ENCODE measurements around the gene TTC9. TPM values are rescaled to one million over a fixed set of nuclear protein-coding genes. Genes with fewer than 3 reads are reported as not detected.
A peak's percentile ranks its signal among the peaks of the same experiment; 100 is the strongest.

TTC9 gene
- total and polyA plus RNA-seq, 4 donors: 4.3 to 7.5 (median 6.8) TPM

DNA sequence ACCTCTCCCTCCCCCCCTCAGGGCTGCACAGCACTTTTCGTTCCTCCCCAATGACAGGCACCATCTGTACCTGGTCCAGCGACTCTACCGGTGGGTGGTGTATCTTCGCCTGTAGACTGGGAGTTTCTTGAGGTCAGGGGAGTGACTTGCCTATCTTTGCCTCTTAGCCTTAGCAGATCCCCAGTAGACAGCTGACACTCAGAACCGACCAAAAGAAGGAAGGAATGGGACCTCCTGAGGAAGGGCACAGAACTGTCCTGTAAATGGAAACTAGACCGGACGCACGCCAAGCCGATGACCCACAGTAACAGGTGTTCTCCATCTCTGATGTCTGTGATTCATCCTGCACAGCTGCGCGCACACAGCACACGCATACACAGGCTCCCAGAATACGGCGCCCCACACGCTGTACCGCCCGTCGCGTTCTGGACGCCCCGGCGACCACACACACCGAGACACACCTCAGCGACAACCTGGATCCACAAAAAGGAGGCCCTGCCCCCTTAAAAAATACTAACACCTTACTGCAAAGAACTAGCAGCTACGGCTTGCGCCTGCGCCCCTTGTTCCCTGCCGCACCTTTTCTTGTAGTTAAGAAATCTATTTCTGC, 673 bp upstream of the TTC9 start:
- Histone ChIP-seq H3K4me1 (ENCODE audit: control insufficient read depth in 5 of 5, insufficient read depth in 5 of 5, low read length in 5 of 5) (peaks cover 0 to 11% (median 0%) of the 10 kb centered on the region in 5 donors), H3K4me3 (peak overlapping the region; percentile 72), H3K27ac (ENCODE audit: low read depth in 1 of 2, low read length in 1 of 2) (peak overlapping the region in 1 of 2 donors; percentile 65), H3K27me3 (ENCODE audit: control insufficient read depth in 3 of 3, insufficient read depth in 3 of 3, low read length in 2 of 3) (peaks cover 0 to 35% (median 27%) of the 10 kb centered on the region in 3 donors), H3K9ac (ENCODE audit: insufficient read depth in 1 of 2, low read length in 2 of 2) (no peak overlapping the region), H3K9me3 (ENCODE audit: control insufficient read depth in 4 of 4, insufficient read depth in 3 of 4, low read length in 3 of 4) (no peaks in the 10 kb centered on the region), H3K36me3 (ENCODE audit: control insufficient read depth in 4 of 4, insufficient read depth in 4 of 4, low read length in 4 of 4) (no peaks in the 10 kb centered on the region)
- ATAC-seq (ENCODE audit: insufficient read depth, low FRiP score): peak; percentile 54
- TF ChIP-seq, protein P1, sequence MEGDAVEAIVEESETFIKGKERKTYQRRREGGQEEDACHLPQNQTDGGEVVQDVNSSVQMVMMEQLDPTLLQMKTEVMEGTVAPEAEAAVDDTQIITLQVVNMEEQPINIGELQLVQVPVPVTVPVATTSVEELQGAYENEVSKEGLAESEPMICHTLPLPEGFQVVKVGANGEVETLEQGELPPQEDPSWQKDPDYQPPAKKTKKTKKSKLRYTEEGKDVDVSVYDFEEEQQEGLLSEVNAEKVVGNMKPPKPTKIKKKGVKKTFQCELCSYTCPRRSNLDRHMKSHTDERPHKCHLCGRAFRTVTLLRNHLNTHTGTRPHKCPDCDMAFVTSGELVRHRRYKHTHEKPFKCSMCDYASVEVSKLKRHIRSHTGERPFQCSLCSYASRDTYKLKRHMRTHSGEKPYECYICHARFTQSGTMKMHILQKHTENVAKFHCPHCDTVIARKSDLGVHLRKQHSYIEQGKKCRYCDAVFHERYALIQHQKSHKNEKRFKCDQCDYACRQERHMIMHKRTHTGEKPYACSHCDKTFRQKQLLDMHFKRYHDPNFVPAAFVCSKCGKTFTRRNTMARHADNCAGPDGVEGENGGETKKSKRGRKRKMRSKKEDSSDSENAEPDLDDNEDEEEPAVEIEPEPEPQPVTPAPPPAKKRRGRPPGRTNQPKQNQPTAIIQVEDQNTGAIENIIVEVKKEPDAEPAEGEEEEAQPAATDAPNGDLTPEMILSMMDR (IDR thresholded peaks at IDR 0.05; ENCODE audit: control extremely low read depth, extremely low read depth): no peak
- 1% methylated on average over 28 of the region's 28 CpGs for WGBS, 2 donors
- DNase-seq: peak; percentile 11 to 37 (median 36)

- ATAC-seq (ENCODE audit: insufficient read depth, low FRiP score) (peak; percentile 50), DNase-seq (peak in 2 of 3 donors; percentile 10 to 35)
- Histone ChIP-seq H3K27ac (ENCODE audit: low read depth in 1 of 2, low read length in 1 of 2) (peak overlapping the region in 1 of 2 donors; percentile 46), H3K36me3 (ENCODE audit: control insufficient read depth in 4 of 4, insufficient read depth in 4 of 4, low read length in 4 of 4) (no peaks in the 10 kb centered on the region), H3K4me3 (peak overlapping the region; percentile 72), H3K9ac (ENCODE audit: insufficient read depth in 1 of 2, low read length in 2 of 2) (no peak overlapping the region), H3K27me3 (ENCODE audit: control insufficient read depth in 3 of 3, insufficient read depth in 3 of 3, low read length in 2 of 3) (peaks cover 0 to 37% (median 27%) of the 10 kb centered on the region in 3 donors), H3K9me3 (ENCODE audit: control insufficient read depth in 4 of 4, insufficient read depth in 3 of 4, low read length in 3 of 4) (no peaks in the 10 kb centered on the region), H3K4me1 (ENCODE audit: control insufficient read depth in 5 of 5, insufficient read depth in 5 of 5, low read length in 5 of 5) (peaks cover 0 to 11% (median 0%) of the 10 kb centered on the region in 5 donors)
- TF ChIP-seq, protein P1 (IDR thresholded peaks at IDR 0.05; ENCODE audit: control extremely low read depth, extremely low read depth): no peak
- WGBS, 2 donors: 2 to 4% methylated on average over 48 to 51 of the region's 51 CpGs
Measured at GRCh38 chr14:70642303-70643235, 853 bp downstream of the TTC9 start.

GRCh38 chr14:70643967-70644366, 2.3 kb downstream of the TTC9 start:
- TF ChIP-seq, protein P1 (IDR thresholded peaks at IDR 0.05; ENCODE audit: control extremely low read depth, extremely low read depth): no peak
- H3K36me3 ChIP-seq (ENCODE audit: control insufficient read depth in 4 of 4, insufficient read depth in 4 of 4, low read length in 4 of 4): no peaks in the 10 kb centered on the region
- ATAC-seq (ENCODE audit: insufficient read depth, low FRiP score) (no peak), DNase-seq (no peak)
- peak overlapping the region in 1 of 2 donors; percentile 16 for H3K27ac ChIP-seq (ENCODE audit: low read depth in 1 of 2, low read length in 1 of 2)
- peaks cover 0 to 11% (median 0%) of the 10 kb centered on the region in 5 donors for H3K4me1 ChIP-seq (ENCODE audit: control insufficient read depth in 5 of 5, insufficient read depth in 5 of 5, low read length in 5 of 5)
- WGBS, 2 donors: 67 to 82% methylated on average over 5 of the region's 5 CpGs
- H3K9ac ChIP-seq (ENCODE audit: insufficient read depth in 1 of 2, low read length in 2 of 2): no peak overlapping the region
- H3K27me3 ChIP-seq (ENCODE audit: control insufficient read depth in 3 of 3, insufficient read depth in 3 of 3, low read length in 2 of 3): peaks cover 0 to 37% (median 27%) of the 10 kb centered on the region in 3 donors
- no peak overlapping the region for H3K4me3 ChIP-seq
- H3K9me3 ChIP-seq (ENCODE audit: control insufficient read depth in 4 of 4, insufficient read depth in 3 of 4, low read length in 3 of 4): no peaks in the 10 kb centered on the region
